RKO (cell line): Measurements from ENCODE around the gene ZNF710.

Experiments used
- DNase-seq: peaks from one replicate; pipeline ENCODE4 v3.0.0-alpha.2; 2016; ENCODE audit warnings: low spot score

ZNF710 gene

GRCh38 chr15:90019611-90020010 is 18.5 kb downstream of the ZNF710 start:
- no peak for DNase-seq

GRCh38 chr15:90020021-90020735 is 19.1 kb downstream of the ZNF710 start:
- no peak for DNase-seq

- no peak for DNase-seq
Measured at GRCh38 chr15:90020936-90021507, 19.9 kb downstream of the ZNF710 start.

GRCh38 chr15:90022345-90022744 is 21.2 kb downstream of the ZNF710 start:
- no peak for DNase-seq

GRCh38 chr15:90022905-90023700 is 22.0 kb downstream of the ZNF710 start:
- no peak for DNase-seq

DNA sequence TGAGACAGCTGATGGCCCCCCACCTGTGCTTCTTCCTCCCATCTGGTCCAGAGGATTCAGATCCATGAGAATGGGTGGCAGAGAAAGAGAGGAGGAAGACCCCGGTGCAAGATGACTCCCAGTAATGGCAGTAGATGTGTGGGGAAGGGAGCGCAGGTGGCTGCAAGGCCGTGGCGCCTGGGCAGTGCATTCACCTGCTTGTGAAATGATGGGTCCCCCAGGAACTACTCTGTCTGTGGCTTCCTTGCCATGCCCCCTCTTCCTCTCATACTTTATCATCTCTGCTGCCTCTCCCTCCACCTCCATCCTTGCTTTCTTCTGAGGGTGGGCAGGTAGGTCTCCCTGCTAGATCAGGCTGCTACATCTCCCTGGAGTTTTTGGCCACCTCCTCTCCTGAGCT is 23.3 kb downstream of the ZNF710 start:
- DNase-seq = no peak

DNA sequence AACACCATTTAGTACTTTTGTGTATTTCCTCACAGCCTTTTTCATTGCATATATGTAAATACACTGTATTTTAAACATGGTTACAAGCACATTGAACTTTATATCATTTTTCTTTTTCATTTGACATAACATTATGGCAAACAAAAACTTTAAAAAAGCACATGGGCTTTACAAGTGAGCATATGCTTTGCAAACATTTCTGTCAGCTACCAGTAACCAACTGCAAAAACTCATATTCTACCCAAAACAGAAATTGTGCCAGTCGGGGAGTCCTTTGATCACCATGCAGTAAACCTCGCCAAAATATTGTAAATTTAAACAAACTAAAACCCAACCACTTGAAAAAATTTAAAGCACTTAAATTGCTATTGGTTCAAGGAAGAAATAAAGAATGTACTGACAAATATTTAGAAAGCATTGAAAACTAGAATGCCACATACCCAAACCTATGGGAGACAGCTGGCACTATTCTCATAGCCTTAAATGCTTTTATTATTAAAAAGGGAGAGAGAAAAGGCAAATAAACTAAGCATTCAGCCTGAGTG is 24.4 kb downstream of the ZNF710 start:
- no peak for DNase-seq

DNA sequence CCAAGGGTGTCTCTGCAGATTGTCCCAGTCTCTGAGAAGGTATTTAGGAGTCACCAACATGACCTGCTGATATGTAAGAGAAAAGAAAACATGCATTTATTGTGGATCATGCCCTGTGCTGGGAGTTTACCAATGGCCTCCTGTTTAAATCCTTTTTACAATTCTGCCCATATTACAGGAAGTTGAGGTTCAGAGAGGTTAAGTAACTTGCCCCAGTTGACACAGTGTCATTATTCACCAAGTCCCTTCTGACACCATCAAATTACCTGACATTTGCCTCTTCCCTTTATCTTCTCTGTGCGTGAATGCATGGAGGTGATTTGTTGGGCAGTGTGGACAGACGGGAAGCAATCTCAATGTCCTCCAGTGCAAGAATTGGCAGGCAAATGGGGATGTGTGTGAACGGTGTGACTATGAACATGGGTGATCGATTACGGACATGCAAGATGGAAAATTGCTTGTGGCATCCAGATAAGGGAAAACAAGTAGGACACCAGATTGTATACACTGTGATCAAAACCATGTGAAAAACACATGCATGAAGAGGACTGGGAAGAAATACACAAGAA is 27.3 kb downstream of the ZNF710 start:
- DNase-seq = no peak

GRCh38 chr15:90029024-90029423 is 27.9 kb downstream of the ZNF710 start:
- no peak for DNase-seq

DNA sequence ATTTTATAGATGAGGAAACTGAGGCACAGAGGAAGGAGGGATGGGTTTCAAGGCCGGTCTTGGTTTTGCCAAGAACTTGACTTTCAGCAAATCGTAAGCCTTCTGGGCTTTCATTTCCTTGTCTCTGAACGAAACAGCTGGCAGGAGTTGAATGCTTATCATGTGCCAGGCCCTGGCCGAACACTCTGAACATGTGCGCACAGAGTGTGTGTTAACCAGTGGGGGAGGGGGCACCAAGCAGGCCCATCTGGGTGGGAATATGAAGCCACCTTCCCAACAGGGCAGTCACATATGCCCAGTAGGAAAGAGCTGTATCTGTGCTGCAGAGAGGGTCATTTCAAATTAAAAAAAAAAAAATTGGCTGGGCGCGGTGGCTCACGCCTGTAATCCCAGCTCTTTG is 29.3 kb downstream of the ZNF710 start:
- DNase-seq = no peak

DNA sequence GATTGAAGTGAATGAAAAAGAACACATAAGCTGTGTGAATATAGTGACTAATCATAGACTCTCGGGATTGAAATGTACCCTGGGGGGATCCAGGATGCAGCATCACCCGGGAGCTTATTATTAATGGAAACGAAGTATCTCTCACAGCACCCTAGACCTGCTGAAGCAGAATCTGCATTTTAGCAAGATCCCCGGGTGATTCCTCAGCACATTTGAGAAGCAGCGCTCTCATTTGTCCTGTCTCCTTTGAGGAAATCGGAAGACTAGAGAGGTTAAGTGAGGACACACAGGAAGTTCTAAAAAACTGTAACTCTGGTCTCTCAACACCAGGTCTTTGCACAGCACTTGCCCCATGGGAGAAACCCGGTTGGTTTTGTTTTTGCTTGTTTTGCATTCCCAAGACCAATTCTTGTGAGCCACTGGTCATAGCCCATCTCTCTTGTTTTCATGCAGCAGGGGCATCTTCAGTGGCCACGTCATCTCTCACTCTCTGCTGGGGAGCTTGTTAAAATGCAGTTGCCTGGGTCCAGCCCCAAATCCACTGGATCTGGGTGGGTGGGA is 30.2 kb downstream of the ZNF710 start:
- DNase-seq = no peak

DNA sequence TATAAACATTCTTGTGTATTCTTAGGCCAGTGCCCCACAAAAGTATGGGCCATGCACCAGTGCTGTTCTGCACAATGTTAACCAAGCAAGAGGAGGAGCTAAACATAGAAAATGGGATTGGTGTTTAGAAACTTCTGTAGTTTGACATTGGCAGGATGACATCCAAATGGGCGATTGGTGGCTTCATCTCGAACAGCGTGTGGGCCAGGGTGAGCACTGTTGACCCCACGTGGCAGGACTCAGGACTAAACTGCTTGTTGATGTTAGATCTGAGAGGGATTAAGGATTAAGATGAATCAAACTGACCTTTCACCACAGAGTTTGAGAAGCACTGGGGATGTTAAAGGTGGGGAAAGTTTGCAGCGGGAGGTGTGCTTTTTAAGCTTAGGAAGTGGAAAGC is 31.9 kb downstream of the ZNF710 start:
- no peak for DNase-seq

DNA sequence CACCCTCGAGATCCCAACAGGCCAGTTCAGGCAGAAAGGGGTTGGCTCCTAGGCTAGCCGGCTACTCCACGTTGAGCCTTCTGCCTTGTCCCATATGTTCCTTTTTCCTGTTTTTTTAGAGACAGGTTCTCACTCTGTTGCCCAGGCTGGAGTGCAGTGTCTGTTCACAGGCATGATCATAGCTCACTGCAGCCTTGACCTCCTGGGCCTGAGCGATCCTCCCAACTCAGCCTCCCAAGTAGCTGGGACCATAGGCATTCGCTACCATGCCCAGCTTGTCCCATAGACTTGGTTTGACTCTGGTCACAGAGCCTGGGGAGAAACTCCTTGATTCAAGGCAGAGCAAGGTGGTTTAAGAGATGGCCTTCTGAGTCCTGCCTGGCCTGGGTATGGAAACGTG is 32.3 kb downstream of the ZNF710 start:
- DNase-seq = no peak

GRCh38 chr15:90035095-90035839 is 34.1 kb downstream of the ZNF710 start:
- DNase-seq = no peak

DNA sequence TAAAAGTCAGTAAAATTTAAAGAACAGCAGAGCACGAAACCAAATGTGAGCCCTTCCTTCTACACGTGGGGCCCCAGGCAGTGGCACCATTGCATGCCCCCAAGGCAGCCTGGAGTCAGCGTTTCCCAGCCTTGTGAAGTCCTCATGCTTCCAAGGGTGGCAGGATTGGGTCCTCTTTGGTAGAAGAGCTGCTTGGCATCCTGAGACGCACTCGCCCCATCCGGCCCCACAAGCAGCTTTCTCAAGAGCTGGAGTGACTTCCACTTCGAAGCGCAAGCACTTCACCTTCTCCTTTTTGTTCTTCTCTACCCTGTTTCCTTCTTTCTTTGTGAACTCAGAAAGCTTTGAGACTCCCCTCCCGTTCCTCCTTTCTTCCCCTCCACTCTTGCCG is 34.7 kb downstream of the ZNF710 start:
- no peak for DNase-seq

DNA sequence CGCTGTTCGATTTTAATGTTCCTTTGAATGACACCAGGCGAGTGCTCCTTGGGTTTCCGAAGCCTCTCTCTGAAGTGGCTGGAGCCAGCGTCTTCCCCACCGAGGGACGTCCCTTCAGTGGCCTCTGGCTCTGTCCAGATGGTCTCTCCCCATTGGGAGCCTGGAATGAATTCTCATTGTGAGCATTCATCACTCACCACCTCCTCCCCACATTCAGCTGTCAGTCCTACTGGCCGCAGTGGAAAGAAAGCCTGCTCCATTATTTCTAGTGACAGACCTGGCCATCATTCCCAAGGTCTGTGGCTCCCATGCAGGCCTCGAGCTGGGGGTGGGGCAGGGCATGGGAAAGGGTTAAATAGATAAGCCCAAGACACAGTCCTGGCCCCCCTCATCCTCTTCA is 35.2 kb downstream of the ZNF710 start:
- DNase-seq = no peak

- no peak for DNase-seq
Measured at GRCh38 chr15:90036806-90037510, 35.8 kb downstream of the ZNF710 start.

DNA sequence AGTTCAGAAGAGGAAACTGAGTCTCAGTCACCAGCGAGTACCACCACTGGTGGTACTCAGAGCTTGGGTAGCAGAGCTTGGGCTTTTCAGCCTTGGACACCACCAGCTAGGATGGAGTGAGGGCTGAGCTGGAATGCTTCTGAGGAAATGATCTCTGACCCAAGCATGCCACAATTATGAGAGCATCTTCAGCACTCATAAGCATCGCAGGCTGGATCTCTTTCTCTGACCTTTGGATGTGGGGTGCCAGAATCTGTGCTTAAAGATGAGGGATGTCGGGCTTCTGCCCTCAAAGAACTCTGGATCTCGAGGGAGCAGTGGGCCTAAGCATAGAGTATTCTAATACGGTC is 36.4 kb downstream of the ZNF710 start:
- DNase-seq = no peak

- DNase-seq = no peak
Measured at GRCh38 chr15:90037961-90038631, 37.0 kb downstream of the ZNF710 start.

- no peak for DNase-seq
Measured at GRCh38 chr15:90038632-90039095, 37.5 kb downstream of the ZNF710 start.
